Stimulated activated CD8-positive, alpha-beta memory T cell treated with anti-CD3 and anti-CD28 coated beads, Interleukin-12 subunit alpha, Interleukin-12 subunit beta, amount 100 ng/mL, for 1 hour (primary cell): ENCODE data around the gene GRAMD1A.
"Not testable (repeated sequence)": the region's sequence is repeated elsewhere in the genome, so short reads cannot be mapped to it uniquely, and the experiment has no call there.

Experiments
- DNase-seq: peaks from one replicate; pipeline ENCODE4 v3.0.0-alpha.2; 2020; ENCODE audit warnings: low read depth

The GRAMD1A gene

DNA sequence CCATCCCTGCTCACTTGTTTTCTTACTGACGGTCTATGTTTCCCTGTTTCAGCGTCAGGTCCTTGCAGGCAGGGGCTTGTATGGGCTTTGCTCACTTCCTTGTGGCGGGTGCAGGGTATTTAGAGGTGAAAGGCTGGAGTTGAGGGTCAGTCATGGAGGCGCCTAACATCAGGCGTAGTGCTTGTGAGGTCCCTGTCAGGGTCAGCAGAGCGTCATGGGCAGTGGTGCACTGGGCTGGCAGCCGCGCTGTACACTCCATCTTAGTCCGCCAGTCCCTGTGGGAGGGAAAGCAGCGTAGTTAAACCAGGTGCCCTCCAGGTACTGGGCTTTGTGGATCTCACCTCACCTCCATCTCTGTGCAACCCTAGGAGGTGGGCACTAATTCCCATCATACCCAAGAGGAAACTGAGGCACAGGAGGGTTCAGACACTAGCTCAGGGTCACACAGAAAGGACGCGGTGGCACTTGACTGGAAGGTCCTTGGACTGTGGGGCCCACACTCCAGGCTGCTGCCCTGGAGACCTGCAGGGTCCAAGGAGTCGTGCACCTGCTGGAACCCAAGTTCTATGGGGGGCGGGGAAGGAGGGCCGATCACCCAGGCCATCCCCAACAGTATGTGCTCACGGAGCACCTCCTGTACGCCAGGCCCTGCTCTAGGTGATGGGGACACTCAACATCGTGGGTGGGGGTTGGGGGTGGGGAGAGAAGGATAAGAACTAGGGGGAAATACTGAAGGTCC, 4.6 kb downstream of the GRAMD1A start:
- DNase-seq = no peak

DNA sequence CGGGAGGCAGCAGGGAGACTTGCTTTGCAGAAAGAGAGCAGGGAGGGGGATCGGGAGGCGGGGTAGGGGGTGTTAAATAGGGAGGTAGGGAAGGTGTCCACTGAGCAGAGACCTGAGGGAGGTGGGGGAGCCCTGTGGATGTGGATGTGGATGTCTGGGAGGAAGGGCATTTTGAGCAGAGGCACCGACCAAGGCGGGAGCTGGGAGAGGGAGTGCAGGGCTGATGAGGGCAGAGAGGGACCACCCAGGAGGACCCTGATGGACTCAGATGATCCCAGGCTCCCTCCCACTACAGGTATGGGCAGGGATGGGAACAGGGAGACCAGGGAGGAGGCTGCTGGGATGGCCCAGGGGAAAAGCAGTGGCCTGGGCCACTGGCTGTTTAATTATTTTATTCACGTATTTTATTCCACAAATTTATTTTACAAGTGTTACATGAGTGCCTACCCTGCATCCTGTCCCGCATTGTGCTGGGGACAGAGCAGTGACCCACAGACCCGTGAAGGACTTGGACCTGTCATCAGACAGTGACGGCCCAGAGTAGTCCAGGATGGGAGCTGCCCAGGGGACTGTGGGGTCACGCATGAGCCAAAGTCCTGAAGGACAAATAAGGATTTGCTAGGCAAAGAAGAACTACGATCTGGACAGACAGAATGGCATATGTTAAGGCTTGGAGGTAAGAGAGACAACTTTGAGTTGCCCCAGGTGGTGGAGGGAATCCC, 5.3 kb downstream of the GRAMD1A start:
- DNase-seq = no peak

DNA sequence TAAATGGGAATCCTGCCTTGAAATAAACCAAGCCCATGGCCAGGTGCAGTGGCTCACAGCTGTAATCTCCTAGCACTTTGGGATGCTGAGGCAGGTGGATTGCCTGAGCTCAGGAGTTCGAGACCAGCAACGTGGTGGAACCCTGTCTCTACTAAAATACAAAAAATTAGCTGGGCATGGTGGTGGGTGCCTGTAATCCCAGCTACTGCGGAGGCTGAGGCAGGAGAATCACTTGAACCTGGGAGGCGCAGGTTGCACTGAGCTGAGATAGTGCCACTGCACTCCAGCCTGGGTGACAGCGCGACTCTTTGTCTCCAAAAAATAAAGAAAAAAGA, 5.9 kb downstream of the GRAMD1A start:
- not testable (repeated sequence) for DNase-seq

DNA sequence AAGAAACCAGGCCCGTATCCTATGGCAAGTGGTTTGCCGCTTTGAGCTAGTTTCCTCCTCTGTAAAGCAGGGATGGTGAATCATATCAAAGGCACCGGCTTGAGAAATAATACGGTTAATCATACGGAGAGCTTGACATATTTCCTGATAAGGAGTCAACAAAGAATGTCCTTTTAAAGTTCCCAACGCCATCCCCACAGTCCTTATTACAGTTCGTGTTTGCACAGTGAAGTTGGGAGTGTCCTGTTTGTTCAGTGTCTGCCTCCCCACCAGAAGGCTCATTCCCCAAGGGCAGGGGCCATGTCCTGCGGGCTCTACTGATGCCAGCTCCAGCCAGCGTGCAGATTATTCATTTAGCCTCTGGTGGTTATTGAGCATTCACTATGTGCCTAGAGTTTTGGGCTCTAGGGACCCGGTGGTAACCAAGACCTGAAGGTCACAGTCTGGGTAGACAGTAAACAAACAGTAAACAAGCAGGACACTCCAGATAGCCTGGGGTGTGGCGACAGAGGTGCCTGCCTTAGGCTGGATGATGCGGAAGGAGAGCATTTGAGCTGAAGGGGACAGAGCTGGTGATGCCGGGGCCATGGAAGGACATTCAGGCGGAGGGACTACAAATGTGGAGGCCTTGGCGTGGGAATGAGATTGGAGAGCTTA, 6.3 kb downstream of the GRAMD1A start:
- no peak for DNase-seq

DNA sequence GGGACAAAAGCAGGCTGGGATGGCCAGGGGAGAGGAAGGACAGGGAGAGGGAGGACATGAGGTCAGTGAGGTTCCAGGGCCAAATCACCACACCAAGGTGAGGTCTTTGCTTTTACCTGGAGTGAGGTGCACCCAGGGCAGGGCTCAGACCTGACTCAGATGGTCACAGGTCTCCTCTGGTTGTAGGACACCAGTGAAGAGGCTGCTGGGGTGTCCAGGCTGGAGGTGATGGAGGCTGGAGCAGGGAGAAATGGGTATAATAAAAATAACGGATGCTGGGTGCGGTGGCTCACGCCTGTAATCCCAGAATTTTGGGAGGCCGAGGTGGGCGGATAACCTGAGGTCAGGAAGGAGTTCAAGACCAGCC, 6.9 kb downstream of the GRAMD1A start:
- DNase-seq = no peak

DNA sequence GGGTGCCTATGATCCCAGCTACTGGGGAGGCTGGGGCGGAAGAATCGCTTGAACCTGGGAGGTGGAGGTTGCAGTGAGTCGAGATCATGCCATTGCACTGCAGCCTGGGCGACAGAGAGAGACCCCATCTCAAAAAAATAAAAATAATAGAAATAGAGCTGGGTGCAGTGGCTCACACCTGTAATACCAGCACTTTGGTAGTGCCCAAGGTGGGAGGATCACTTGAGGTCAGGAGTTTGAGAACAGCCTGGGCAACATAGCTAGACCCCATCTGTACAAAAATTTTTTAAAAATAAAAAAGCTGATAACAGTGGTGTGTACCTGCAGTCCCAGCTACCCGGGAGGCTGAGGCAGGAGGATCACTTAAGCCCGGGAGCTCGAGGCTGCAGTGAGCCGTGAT, 7.3 kb downstream of the GRAMD1A start:
- DNase-seq = not testable (repeated sequence)

DNA sequence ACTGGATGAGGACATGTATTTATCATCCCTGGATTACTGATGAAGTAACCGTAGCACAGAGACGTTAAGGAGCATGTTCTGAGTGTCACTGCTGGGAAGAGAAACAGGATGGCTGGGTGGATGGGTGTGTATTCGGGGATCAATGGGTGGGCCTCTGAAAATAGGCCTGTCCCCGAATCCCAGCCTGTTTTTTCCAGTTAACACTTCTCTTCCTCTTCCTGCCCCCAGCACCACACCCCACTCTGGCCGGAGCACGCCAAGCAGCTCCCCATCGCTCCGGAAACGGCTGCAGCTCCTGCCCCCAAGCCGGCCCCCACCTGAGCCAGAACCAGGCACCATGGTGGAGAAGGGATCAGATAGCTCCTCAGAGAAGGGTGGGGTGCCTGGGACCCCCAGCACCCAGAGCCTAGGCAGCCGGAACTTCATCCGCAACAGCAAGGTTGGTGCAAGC, 8.8 kb downstream of the GRAMD1A start:
- no peak for DNase-seq

DNA sequence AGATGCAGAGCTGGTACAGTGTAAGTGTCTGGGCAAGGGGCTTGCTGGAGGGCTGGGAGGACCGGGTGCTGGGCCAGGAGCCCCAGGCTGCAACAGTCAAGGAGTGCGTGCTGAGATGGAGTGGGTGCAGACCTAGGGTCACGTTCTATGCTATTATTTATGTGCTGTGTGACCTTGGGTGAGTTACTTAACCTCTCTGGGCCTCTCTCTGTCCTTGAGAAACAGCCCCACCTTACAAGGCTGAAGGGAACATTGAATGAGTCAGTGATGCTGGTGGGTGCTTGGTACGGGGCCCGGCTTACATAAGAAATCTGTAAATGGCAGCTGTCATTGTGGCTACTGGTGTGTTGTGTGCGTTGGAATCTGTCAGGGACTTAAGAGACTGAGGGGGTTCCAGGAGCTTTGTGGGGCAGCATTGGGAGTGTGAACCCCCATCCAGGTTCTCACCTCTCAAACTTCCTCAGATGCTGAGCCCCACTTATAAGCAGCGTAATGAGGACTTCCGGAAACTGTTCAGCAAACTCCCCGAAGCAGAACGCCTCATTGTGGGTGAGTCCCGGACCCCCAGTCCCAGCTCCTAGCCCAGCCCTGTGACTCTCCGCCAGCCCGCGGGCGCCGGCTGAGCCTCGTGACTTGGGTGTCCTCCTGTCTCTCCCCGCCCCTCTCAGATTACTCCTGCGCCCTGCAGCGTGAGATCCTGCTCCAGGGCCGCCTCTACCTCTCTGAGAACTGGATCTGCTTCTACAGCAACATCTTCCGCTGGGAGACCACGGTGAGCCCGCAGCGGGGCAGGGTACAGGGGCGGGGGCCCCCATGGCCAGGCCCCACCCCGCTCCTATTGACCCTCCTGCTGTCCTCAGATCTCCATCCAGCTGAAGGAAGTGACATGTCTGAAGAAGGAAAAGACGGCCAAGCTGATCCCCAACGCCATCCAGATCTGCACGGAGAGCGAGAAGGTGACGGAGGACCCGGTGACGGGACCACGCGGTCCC, 9.6 kb downstream of the GRAMD1A start:
- DNase-seq = no peak

DNA sequence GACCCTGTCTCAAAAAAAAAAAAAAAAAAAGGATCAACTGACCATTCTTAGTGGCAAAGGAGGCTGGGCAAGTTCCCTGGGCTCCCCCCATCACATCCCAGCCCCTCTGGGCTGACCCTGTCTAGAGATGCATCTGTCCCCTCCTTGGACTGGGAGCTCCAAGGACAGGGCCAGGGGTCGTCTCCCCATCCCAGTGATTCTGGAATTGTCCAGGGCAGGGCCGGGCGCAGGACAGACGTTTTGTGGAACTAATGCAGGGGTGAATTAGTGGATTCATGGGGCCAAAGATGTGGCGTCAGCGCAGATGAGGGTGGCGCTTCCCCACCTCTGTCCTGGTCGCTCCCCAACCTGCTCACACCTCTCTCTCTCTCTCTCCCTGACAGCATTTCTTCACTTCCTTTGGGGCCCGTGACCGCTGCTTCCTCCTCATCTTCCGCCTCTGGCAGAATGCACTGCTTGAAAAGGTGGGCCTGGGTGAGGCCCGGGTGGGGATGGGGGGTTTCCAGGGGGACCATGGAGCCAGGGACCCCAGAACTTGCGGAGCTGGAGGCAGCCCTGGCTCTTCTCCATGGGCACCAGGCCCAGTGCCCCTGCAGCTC, 11.1 kb downstream of the GRAMD1A start:
- no peak for DNase-seq

DNA sequence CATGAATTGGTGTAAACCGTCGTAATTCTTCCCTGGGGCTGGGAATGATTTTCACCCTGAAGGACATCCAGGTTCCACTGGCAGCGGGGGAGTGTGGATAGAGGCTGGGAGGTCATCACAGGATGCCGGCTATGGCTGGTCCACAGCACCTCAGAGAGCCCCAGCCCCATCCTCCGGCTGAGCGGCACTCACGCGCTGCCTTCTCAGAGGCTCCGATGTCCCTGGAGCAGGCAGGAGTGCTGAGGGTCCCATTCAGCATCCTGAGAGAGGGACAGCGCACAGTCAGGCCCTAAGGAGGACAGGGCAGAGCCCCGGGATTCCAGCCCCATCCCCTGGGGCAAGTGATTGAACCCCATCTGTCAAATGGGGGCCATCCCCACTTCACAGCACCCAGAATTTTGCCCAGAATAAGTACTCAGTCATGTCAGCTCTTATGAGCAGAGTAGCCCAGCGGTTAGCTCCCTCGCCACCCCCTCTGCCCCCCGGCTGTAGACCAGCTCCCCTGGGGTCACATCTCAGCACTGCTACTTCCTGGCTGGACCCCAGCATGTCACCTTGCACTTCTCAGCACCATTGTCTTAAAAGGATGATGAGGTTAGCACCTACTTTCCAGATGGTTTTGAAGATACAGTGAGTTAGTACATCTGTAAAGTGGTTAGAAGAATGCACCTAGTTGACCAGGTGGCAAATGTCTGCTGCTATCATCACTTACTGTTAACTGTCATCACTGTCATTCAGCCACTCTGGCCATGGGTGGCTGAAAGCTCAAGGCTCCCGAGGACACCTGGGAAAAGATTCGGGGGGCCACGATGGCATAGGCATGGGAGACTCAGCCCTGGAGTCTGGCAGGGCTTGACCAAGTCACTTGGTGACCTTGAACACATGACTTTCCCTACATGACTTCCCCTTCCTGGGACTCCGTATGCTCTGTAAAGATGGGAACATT, 11.9 kb downstream of the GRAMD1A start:
- DNase-seq = no peak

DNA sequence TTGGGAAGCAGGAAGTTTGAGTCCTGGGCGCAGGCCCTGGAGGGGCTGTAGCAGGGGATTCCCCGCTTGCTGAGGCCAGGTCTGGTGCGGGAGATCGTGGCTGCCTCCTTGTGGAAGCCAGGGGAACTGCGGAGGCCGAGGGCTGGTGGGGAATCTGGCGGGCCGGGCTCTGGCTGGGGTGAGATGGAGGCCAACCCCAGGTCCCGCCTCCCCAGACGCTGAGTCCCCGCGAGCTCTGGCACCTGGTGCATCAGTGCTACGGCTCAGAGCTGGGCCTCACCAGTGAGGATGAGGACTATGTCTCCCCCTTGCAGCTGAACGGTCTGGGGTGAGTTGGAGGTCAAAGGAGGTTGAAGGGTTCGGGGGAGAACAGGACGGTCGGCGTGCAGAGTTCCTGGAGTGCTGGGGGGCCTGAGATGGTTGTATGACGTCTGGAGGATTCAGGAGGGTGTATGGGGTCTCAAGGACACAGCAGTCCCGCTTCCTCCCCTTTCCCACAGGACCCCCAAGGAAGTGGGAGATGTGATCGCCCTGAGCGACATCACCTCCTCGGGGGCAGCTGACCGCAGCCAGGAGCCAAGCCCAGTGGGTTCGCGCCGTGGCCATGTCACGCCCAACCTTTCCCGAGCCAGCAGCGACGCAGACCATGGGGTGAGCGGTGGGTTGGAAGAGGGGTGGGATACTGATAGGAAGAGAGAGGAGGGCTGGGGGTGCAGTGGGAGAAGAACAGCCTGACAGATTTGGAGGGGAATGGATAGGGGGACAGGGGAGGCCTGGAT, 13.1 kb downstream of the GRAMD1A start:
- DNase-seq = peak; percentile 62

DNA sequence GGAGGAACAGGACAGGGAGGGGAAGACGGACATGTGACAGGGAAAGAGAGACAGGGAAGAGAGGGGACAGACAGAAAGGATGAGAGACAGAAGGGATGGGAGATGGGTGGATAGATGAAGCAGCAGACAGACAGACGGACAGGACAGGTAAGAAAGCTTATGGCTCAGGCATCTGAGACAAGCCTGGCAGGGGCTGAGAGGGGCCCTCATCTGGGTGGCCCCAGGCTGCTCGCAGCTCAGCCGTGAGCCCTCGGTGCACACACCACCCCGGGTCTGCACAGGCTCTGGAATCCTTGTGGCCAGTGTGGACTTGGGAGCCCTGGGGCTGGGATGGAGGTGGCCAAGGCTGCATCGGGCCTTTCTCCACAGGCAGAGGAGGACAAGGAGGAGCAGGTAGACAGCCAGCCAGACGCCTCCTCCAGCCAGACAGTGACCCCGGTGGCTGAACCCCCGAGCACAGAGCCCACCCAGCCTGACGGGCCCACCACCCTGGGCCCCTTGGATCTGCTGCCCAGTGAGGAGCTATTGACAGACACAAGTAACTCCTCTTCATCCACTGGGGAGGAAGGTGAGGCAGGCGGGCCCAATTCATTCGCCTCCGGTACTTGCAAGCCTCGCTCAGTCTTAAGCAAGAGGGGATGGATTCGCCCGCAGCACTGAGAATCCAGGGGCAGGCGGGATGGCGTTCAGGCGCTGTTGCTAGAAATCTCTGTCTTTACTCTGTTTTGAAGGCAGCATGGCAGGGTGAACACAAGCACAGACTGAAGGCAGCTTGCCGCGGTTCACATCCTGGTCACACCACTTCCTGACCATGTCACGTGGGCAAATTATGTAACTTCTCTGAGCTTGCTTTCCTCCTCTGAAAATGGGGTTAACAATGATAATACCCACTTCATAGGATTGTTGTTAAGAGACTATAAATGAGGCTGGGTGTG, 14.0 kb downstream of the GRAMD1A start:
- peak; percentile 49 for DNase-seq

DNA sequence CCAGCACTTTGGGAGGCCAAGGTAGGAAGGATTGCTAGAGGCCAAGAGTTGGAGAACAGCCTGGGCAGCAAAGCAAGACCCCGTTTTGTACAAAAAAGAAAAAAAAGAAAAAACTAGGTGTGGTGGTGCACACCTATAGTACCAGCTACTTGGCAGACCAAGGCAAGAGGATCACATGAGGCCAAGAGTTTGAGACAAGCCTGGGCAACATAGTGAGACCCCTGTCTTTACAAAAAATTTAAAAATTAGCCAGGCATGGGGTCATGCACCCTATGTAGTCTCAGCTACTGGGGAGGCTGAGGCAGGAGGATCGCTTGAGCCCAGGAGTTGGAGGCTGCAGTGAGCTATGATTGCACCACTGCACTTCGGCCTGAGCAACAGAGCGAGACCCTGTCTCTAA, 14.7 kb downstream of the GRAMD1A start:
- not testable (repeated sequence) for DNase-seq

DNA sequence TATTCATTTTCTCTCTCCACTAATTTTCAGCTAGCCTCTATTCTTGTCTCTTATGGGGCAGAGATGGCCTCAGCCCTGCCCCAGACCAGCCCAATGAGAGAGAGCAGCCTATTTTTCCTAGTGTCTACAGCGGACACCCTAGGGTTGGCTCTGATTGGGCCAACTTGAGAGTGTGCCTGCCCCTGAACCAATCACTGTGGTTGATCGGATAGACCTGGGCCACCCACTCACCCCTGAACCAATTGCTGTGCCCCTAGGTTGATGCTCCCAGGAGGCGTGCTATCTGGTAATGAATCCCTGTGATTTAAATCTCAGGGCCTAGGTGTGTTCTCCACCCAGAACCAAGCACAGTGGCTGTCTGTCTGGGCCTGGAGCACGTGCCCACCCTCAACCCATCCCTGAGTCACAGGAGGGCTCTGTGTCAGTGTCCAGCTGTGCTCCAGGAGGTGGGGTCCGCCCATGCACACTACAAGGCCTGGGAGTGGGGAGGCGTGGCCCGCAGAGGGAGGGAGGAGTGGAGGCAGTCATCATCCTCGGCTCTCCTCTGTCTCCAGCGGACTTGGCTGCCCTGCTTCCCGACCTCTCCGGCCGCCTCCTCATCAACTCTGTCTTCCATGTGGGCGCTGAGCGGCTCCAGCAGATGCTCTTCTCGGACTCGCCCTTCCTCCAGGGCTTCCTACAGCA, 15.3 kb downstream of the GRAMD1A start:
- no peak for DNase-seq

DNA sequence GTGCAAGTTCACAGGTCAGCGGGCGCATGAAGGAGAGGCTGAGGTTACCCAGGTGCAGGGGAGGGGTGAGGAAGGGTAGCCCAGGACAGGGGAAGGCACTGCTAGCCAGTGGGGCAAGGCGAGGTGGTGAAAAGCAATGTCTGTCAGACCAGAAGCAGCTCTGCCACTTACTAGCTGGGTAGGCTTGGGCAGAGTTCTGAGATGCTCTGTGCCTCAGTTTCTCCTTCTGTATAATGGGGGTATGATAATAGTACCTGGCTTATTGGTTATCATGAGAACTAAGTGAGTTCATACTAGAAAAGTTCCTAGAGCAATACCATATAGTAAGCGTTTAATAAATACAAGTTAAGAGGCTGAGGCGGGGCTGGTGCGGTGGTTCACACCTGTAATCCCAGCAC, 15.8 kb downstream of the GRAMD1A start:
- DNase-seq = no peak

DNA sequence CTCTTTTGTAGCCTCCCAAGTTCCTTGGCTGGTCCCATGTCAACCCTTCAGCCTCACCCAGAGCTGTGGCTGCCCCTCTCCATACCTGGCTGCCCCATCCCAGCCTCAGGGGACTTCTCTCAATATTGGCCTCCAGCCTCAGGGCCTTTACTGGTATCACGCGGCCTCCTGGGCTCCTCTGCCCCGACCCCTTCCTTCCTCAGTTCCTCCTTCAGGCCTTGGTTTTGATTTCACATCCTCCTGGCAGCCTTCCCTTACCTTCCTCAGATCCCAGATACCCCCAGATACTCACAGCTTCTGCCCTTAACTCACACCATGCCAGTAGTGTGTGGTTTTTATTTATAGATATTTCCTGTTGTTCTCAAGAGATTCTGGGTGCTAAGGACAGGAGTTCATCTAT, 17.4 kb downstream of the GRAMD1A start:
- no peak for DNase-seq

DNA sequence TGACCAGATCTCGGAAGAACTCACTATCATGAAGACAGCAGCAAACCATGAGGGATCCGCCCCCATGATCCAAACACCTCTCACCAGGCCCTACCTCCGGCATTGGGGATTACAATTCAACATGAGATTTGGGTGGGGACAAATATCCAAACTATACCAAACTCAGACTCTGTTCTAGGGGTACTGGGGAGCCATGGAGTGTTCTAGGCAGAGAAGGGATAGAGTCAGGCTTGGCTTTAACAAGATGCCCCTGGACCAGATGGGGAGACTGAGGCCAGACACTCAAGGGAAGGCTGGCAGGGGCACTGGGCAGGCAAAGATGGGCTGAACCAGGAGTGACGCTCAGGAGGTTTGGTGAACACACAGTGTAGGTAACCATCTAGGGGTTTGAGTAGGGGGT, 18.3 kb downstream of the GRAMD1A start:
- no peak for DNase-seq

DNA sequence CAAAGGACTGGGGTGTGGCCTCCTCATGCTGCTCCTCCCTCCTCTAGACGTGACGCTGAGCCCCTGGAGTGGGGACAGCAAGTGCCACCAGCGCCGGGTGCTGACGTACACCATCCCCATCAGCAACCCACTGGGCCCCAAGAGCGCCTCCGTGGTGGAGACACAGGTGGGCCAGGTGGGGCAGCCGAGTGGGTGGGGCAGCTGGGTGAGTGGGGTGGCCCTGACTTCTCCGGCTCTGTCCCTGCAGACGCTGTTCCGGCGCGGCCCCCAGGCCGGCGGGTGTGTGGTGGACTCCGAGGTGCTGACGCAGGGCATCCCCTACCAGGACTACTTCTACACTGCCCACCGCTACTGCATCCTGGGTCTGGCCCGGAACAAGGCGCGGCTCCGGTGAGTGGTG, 19.0 kb downstream of the GRAMD1A start:
- DNase-seq = no peak
